ENCODE results near the gene CEND1.

Gene CEND1

GRCh38 chr11:818396-819128, 28.7 kb upstream of the CEND1 start, which contains the start of gene PNPLA2:
TSS of gene PNPLA2 (plus strand) at chr11:818914. CDS start at chr11:819719, 805 bp downstream.
- Histone ChIP-seq H3K27me3 (no peaks in the 10 kb centered on the region), H3K27ac (peak within 1 kb of the TSS; percentile 100), H3K4me3 (ENCODE audit: low read depth in 1 of 2, low read length in 1 of 2) (peak within 1 kb of the TSS; percentile 91 to 94), H3K36me3 (peaks cover 14% of the 10 kb centered on the region), H3K9me3 (no peaks in the 10 kb centered on the region), H3K4me1 (ENCODE audit: control insufficient read depth in 1 of 2, insufficient read depth in 1 of 2, low read depth in 1 of 2, low read length in 1 of 2) (peaks cover 43 to 46% of the 10 kb centered on the region in 2 experiments)
- TF ChIP-seq CTCF (IDR thresholded peaks at IDR 0.05), result no peak

GRCh38 chr11:816433-816779, 26.5 kb upstream of the CEND1 start:
- Histone ChIP-seq H3K27me3 (no peaks in the 10 kb centered on the region), H3K27ac (no peak overlapping the region), H3K36me3 (peaks cover 19% of the 10 kb centered on the region), H3K4me1 (ENCODE audit: control insufficient read depth in 1 of 2, insufficient read depth in 1 of 2, low read depth in 1 of 2, low read length in 1 of 2) (peaks cover 27 to 28% of the 10 kb centered on the region in 2 experiments), H3K4me3 (ENCODE audit: low read depth in 1 of 2, low read length in 1 of 2) (no peak overlapping the region), H3K9me3 (no peaks in the 10 kb centered on the region)
- TF ChIP-seq CTCF (IDR thresholded peaks at IDR 0.05), result no peak

- Histone ChIP-seq H3K9me3 (no peaks in the 10 kb centered on the region), H3K4me3 (ENCODE audit: low read depth in 1 of 2, low read length in 1 of 2) (no peak overlapping the region), H3K36me3 (peaks cover 19% of the 10 kb centered on the region), H3K4me1 (ENCODE audit: control insufficient read depth in 1 of 2, insufficient read depth in 1 of 2, low read depth in 1 of 2, low read length in 1 of 2) (peaks cover 27 to 28% of the 10 kb centered on the region in 2 experiments), H3K27ac (no peak overlapping the region), H3K27me3 (no peaks in the 10 kb centered on the region)
- no peak for TF ChIP-seq CTCF (IDR thresholded peaks at IDR 0.05)
Measured at GRCh38 chr11:815675-816432, 26.0 kb upstream of the CEND1 start.

- H3K36me3 ChIP-seq, result peaks cover 19% of the 10 kb centered on the region
- H3K4me3 ChIP-seq (ENCODE audit: low read depth in 1 of 2, low read length in 1 of 2), result no peak overlapping the region
- no peak for TF ChIP-seq CTCF (IDR thresholded peaks at IDR 0.05)
- peaks cover 30% of the 10 kb centered on the region in 2 experiments for H3K4me1 ChIP-seq (ENCODE audit: control insufficient read depth in 1 of 2, insufficient read depth in 1 of 2, low read depth in 1 of 2, low read length in 1 of 2)
- no peaks in the 10 kb centered on the region for H3K27me3 ChIP-seq
- H3K9me3 ChIP-seq, result no peaks in the 10 kb centered on the region
- no peak overlapping the region for H3K27ac ChIP-seq
Measured at GRCh38 chr11:813456-814096, 23.7 kb upstream of the CEND1 start.

GRCh38 chr11:813072-813455, 23.2 kb upstream of the CEND1 start:
- Histone ChIP-seq H3K36me3 (peaks cover 19% of the 10 kb centered on the region), H3K27ac (no peak overlapping the region), H3K9me3 (no peaks in the 10 kb centered on the region), H3K4me1 (ENCODE audit: control insufficient read depth in 1 of 2, insufficient read depth in 1 of 2, low read depth in 1 of 2, low read length in 1 of 2) (peaks cover 28 to 31% of the 10 kb centered on the region in 2 experiments), H3K4me3 (ENCODE audit: low read depth in 1 of 2, low read length in 1 of 2) (no peak overlapping the region), H3K27me3 (no peaks in the 10 kb centered on the region)
- TF ChIP-seq CTCF (IDR thresholded peaks at IDR 0.05), result no peak

All from neutrophil (primary cell).